ENCODE measurements around the gene NME9.

Gene NME9

GRCh38 chr3:138325990-138326389 lies 3.7 kb downstream of the NME9 start:
- peaks cover 31% of the 10 kb centered on the region for H3K4me1 ChIP-seq (ENCODE audit: insufficient read depth, poor library complexity, severe bottlenecking)
- H3K36me3 ChIP-seq (ENCODE audit: low read depth), result no peaks in the 10 kb centered on the region
- TF ChIP-seq CTCF (IDR thresholded peaks at IDR 0.05; ENCODE audit: poor library complexity, severe bottlenecking), result no peak
- H3K9me3 ChIP-seq (ENCODE audit: severe bottlenecking), result no peaks in the 10 kb centered on the region
- no peak overlapping the region for H3K4me3 ChIP-seq (ENCODE audit: severe bottlenecking)
- peak overlapping the region; percentile 36 for H3K27ac ChIP-seq (ENCODE audit: poor library complexity, severe bottlenecking)
- DNase-seq (ENCODE audit: low spot score) (no peak), ATAC-seq (ENCODE audit: low read depth) (no peak)
- no peaks in the 10 kb centered on the region for H3K27me3 ChIP-seq (ENCODE audit: insufficient read depth, poor library complexity, severe bottlenecking)

GRCh38 chr3:138323971-138324370 lies 5.7 kb downstream of the NME9 start:
- Histone ChIP-seq H3K4me3 (ENCODE audit: severe bottlenecking) (no peak overlapping the region), H3K36me3 (ENCODE audit: low read depth) (no peaks in the 10 kb centered on the region), H3K9me3 (ENCODE audit: severe bottlenecking) (no peaks in the 10 kb centered on the region), H3K4me1 (ENCODE audit: insufficient read depth, poor library complexity, severe bottlenecking) (peaks cover 31% of the 10 kb centered on the region), H3K27me3 (ENCODE audit: insufficient read depth, poor library complexity, severe bottlenecking) (no peaks in the 10 kb centered on the region), H3K27ac (ENCODE audit: poor library complexity, severe bottlenecking) (no peak overlapping the region)
- ATAC-seq (ENCODE audit: low read depth) (no peak), DNase-seq (ENCODE audit: low spot score) (no peak)
- TF ChIP-seq CTCF (IDR thresholded peaks at IDR 0.05; ENCODE audit: poor library complexity, severe bottlenecking), result no peak

GRCh38 chr3:138317687-138318086 lies 12.0 kb downstream of the NME9 start:
- Histone ChIP-seq H3K4me3 (ENCODE audit: severe bottlenecking) (no peak overlapping the region), H3K9me3 (ENCODE audit: severe bottlenecking) (no peaks in the 10 kb centered on the region), H3K4me1 (ENCODE audit: insufficient read depth, poor library complexity, severe bottlenecking) (no peaks in the 10 kb centered on the region), H3K27ac (ENCODE audit: poor library complexity, severe bottlenecking) (no peak overlapping the region), H3K36me3 (ENCODE audit: low read depth) (no peaks in the 10 kb centered on the region), H3K27me3 (ENCODE audit: insufficient read depth, poor library complexity, severe bottlenecking) (no peaks in the 10 kb centered on the region)
- no peak for ATAC-seq (ENCODE audit: low read depth)
- TF ChIP-seq CTCF (IDR thresholded peaks at IDR 0.05; ENCODE audit: poor library complexity, severe bottlenecking), result no peak
- no peak for DNase-seq (ENCODE audit: low spot score)

- ATAC-seq (ENCODE audit: low read depth), result peak; percentile 66; the same call in 2 of the 3 replicates
- no peak overlapping the region for H3K27ac ChIP-seq (ENCODE audit: poor library complexity, severe bottlenecking)
- no peak overlapping the region for H3K4me3 ChIP-seq (ENCODE audit: severe bottlenecking)
- no peaks in the 10 kb centered on the region for H3K36me3 ChIP-seq (ENCODE audit: low read depth)
- H3K27me3 ChIP-seq (ENCODE audit: insufficient read depth, poor library complexity, severe bottlenecking), result no peaks in the 10 kb centered on the region
- no peaks in the 10 kb centered on the region for H3K9me3 ChIP-seq (ENCODE audit: severe bottlenecking)
- no peaks in the 10 kb centered on the region for H3K4me1 ChIP-seq (ENCODE audit: insufficient read depth, poor library complexity, severe bottlenecking)
- no peak for TF ChIP-seq CTCF (IDR thresholded peaks at IDR 0.05; ENCODE audit: poor library complexity, severe bottlenecking)
- DNase-seq (ENCODE audit: low spot score), result no peak
Measured at GRCh38 chr3:138314751-138315150, 14.9 kb downstream of the NME9 start.

- no peaks in the 10 kb centered on the region for H3K4me1 ChIP-seq (ENCODE audit: insufficient read depth, poor library complexity, severe bottlenecking)
- no peak for DNase-seq (ENCODE audit: low spot score)
- ATAC-seq (ENCODE audit: low read depth), result no peak
- H3K4me3 ChIP-seq (ENCODE audit: severe bottlenecking), result no peak overlapping the region
- no peak for TF ChIP-seq CTCF (IDR thresholded peaks at IDR 0.05; ENCODE audit: poor library complexity, severe bottlenecking)
- H3K27ac ChIP-seq (ENCODE audit: poor library complexity, severe bottlenecking), result no peak overlapping the region
- no peaks in the 10 kb centered on the region for H3K9me3 ChIP-seq (ENCODE audit: severe bottlenecking)
- H3K36me3 ChIP-seq (ENCODE audit: low read depth), result no peaks in the 10 kb centered on the region
- H3K27me3 ChIP-seq (ENCODE audit: insufficient read depth, poor library complexity, severe bottlenecking), result no peaks in the 10 kb centered on the region
Measured at GRCh38 chr3:138310494-138310893, 19.2 kb downstream of the NME9 start.
